ENCODE data around the gene RGS16. TPM values are rescaled to one million over a fixed set of nuclear protein-coding genes. Genes with fewer than 3 reads are reported as not detected.

Gene RGS16
- total and polyA plus RNA-seq, 2 experiments from 2014 or later = 0.11 to 0.41 TPM

DNA sequence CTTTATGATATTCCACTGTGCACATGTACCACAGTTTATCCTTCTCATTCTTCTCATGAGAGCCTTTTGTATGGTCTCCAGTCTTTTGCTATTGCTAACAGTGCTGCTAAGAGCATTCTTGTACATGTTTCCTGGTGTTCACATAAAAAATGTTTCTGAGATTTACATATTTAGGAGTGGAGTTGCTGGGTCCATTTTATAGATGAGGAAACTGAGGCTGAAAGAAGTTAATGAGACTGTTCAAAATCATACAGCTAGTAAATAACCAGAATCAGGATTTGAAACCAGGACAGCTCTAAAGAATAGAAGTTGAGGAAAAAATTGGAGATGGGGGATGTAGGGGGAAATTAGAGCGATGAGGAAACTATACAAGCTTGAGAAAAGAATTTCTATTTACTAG lies 27.8 kb upstream of the RGS16 start:
- no peak for DNase-seq
- no peak overlapping the region for H3K9ac ChIP-seq
- no peak for TF ChIP-seq EZH2 (IDR thresholded peaks at IDR 0.05; ENCODE audit: insufficient read depth, poor library complexity, severe bottlenecking)
- no peak for TF ChIP-seq EZH2phosphoT487 (IDR thresholded peaks at IDR 0.05; ENCODE audit: insufficient read depth, low read depth)
- no peaks in the 10 kb centered on the region for H3K36me3 ChIP-seq (ENCODE audit: low read depth)
- in situ Hi-C loops (cut with MboI) = no loop called here
- no peaks in the 10 kb centered on the region for H3K27me3 ChIP-seq (replicated peaks; ENCODE audit: insufficient read depth)
- H4K20me1 ChIP-seq (ENCODE audit: insufficient read depth) = no peaks in the 10 kb centered on the region
- no peak overlapping the region for H2AFZ ChIP-seq
- no peaks in the 10 kb centered on the region for H3K9me2 ChIP-seq (ENCODE audit: insufficient read depth)
- H3K27ac ChIP-seq = no peak overlapping the region
- H3F3A ChIP-seq (ENCODE audit: insufficient read depth) = no peaks in the 10 kb centered on the region
- no peak overlapping the region for H3K4me2 ChIP-seq (ENCODE audit: unreplicated experiment)
- no peaks in the 10 kb centered on the region for H3K4me1 ChIP-seq (ENCODE audit: insufficient read depth)
- 94 to 97% methylated on average over 1 of the region's 1 CpG for WGBS, 2 experiments (ENCODE audit: low coverage in 1 of 2, low lambda C conversion rate in 2 of 2, missing lambda C conversion rate in 2 of 2)
- no peaks in the 10 kb centered on the region for H3K79me2 ChIP-seq (ENCODE audit: insufficient read depth)
- H3K9me3 ChIP-seq (ENCODE audit: low read depth) = no peaks in the 10 kb centered on the region
- H3K4me3 ChIP-seq = no peak overlapping the region

DNA sequence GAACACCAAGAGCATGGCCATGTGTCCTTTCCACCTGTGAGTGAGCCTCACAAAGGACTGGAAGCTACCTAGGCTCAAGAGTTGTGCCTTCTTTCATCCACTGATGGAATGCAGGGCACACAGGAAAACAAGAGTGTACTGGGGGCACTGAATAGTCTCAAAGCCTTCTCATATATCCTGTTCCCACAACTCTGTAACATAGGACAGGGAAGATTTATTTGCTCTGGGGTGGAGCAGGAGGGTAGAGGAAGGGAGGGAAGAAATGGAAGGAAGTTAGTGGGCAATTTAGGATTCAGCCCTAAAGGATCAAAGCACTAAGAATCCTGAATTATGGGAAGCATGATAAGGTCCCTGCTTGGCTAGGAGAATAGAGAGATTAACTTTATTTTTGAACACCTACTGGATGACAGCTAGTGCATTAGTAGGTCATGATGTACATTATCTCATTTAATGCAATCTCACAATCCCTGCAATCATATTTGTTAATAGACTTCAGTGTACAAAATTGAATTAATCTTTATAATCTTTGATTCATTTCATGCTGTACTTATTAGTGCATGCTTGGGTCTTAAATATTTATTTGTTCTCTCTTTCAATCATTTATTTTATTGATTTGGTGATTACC lies 27.0 kb upstream of the RGS16 start:
- Histone ChIP-seq H3K36me3 (ENCODE audit: low read depth) (no peaks in the 10 kb centered on the region), H3K9ac (no peak overlapping the region)
- no peak for DNase-seq

DNA sequence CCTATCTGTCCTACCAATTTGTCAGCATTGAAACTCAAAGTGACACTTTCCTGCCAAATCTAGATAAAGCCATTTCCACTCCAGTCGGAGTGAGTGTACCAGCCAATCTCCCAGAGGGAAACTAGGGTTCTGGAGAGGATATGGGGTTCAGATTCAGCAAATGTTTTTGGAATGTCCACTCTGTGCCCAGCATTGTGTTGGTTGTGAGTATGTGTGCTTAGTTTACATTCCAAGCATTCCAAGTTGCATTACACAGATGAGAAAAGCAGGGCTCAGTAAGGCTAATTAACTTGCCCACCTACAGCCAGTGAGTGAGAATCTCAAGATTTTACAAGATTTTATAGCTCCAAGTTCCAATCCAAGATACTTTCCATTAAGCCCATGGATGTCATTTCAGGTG lies 26.4 kb upstream of the RGS16 start:
- no peak overlapping the region for H3K27ac ChIP-seq
- in situ Hi-C loops (cut with MboI) = no loop called here
- H4K20me1 ChIP-seq (ENCODE audit: insufficient read depth) = no peaks in the 10 kb centered on the region
- H3K4me2 ChIP-seq (ENCODE audit: unreplicated experiment) = no peak overlapping the region
- no peaks in the 10 kb centered on the region for H3K36me3 ChIP-seq (ENCODE audit: low read depth)
- TF ChIP-seq EZH2 (IDR thresholded peaks at IDR 0.05; ENCODE audit: insufficient read depth, poor library complexity, severe bottlenecking) (no peak), EZH2phosphoT487 (IDR thresholded peaks at IDR 0.05; ENCODE audit: insufficient read depth, low read depth) (no peak)
- H3K9ac ChIP-seq = no peak overlapping the region
- no peaks in the 10 kb centered on the region for H3K27me3 ChIP-seq (replicated peaks; ENCODE audit: insufficient read depth)
- H2AFZ ChIP-seq = no peak overlapping the region
- no peak overlapping the region for H3K4me3 ChIP-seq
- no peak for DNase-seq
- no peaks in the 10 kb centered on the region for H3F3A ChIP-seq (ENCODE audit: insufficient read depth)
- WGBS, 2 experiments (ENCODE audit: low coverage in 1 of 2, low lambda C conversion rate in 2 of 2, missing lambda C conversion rate in 2 of 2) = 84 to 88% methylated on average over 1 of the region's 1 CpG
- H3K79me2 ChIP-seq (ENCODE audit: insufficient read depth) = no peaks in the 10 kb centered on the region
- no peaks in the 10 kb centered on the region for H3K9me3 ChIP-seq (ENCODE audit: low read depth)
- H3K4me1 ChIP-seq (ENCODE audit: insufficient read depth) = peaks cover 7% of the 10 kb centered on the region
- H3K9me2 ChIP-seq (ENCODE audit: insufficient read depth) = no peaks in the 10 kb centered on the region

More for the DNA sequence above, 27.0 kb upstream of the RGS16 start:
- no peaks in the 10 kb centered on the region for H3K27me3 ChIP-seq (replicated peaks; ENCODE audit: insufficient read depth)
- no peak overlapping the region for H3K27ac ChIP-seq
- H4K20me1 ChIP-seq (ENCODE audit: insufficient read depth) = no peaks in the 10 kb centered on the region
- H3K4me2 ChIP-seq (ENCODE audit: unreplicated experiment) = no peak overlapping the region
- H3K9me2 ChIP-seq (ENCODE audit: insufficient read depth) = no peaks in the 10 kb centered on the region
- peaks cover 7% of the 10 kb centered on the region for H3K4me1 ChIP-seq (ENCODE audit: insufficient read depth)
- no peaks in the 10 kb centered on the region for H3F3A ChIP-seq (ENCODE audit: insufficient read depth)
- H2AFZ ChIP-seq = no peak overlapping the region
- no peaks in the 10 kb centered on the region for H3K9me3 ChIP-seq (ENCODE audit: low read depth)
- H3K4me3 ChIP-seq = no peak overlapping the region
- TF ChIP-seq EZH2phosphoT487 (IDR thresholded peaks at IDR 0.05; ENCODE audit: insufficient read depth, low read depth) (no peak), EZH2 (IDR thresholded peaks at IDR 0.05; ENCODE audit: insufficient read depth, poor library complexity, severe bottlenecking) (no peak)
- H3K79me2 ChIP-seq (ENCODE audit: insufficient read depth) = no peaks in the 10 kb centered on the region
- in situ Hi-C loops (cut with MboI) = no loop called here

DNA sequence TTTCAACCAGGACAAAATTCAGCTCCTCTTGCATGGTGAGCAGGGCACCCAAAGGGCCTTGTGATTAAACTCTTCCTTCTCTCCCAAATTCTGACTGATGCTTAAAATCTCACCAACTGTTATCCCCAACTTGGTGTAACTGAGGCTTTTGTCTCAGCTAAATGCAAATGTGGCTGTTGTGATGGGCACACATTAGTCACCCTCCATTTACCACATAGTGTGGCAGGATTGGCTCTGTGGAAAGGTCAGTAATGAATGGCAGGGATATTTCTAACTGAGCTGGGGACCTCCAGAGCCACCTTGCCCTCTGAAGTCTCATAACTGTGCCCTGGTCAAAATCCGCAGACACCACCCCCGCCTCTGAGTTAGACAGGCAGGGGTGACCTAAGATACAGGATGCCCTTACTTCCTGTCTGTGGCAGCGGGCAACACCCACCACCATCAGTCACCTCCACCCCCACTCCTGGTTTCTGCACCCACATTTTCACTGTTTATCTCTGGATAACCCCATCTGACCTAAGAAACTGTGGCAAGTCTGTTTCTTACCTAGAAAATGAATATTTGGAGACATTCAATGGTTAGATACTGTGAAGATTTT lies 25.4 kb upstream of the RGS16 start:
- H3K4me1 ChIP-seq (ENCODE audit: insufficient read depth) = peaks cover 7% of the 10 kb centered on the region
- H2AFZ ChIP-seq = no peak overlapping the region
- WGBS, 2 experiments (ENCODE audit: low coverage in 1 of 2, low lambda C conversion rate in 2 of 2, missing lambda C conversion rate in 2 of 2) = 69 to 83% methylated on average over 3 of the region's 3 CpGs
- H3K36me3 ChIP-seq (ENCODE audit: low read depth) = no peaks in the 10 kb centered on the region
- TF ChIP-seq EZH2phosphoT487 (IDR thresholded peaks at IDR 0.05; ENCODE audit: insufficient read depth, low read depth) (no peak), EZH2 (IDR thresholded peaks at IDR 0.05; ENCODE audit: insufficient read depth, poor library complexity, severe bottlenecking) (no peak)
- no peaks in the 10 kb centered on the region for H3K9me2 ChIP-seq (ENCODE audit: insufficient read depth)
- DNase-seq = no peak
- no peak overlapping the region for H3K27ac ChIP-seq
- in situ Hi-C loops (cut with MboI) = no loop called here
- no peaks in the 10 kb centered on the region for H4K20me1 ChIP-seq (ENCODE audit: insufficient read depth)
- H3K4me2 ChIP-seq (ENCODE audit: unreplicated experiment) = no peak overlapping the region
- H3K9ac ChIP-seq = no peak overlapping the region
- no peaks in the 10 kb centered on the region for H3F3A ChIP-seq (ENCODE audit: insufficient read depth)
- no peak overlapping the region for H3K4me3 ChIP-seq
- H3K9me3 ChIP-seq (ENCODE audit: low read depth) = no peaks in the 10 kb centered on the region
- H3K79me2 ChIP-seq (ENCODE audit: insufficient read depth) = no peaks in the 10 kb centered on the region
- H3K27me3 ChIP-seq (replicated peaks; ENCODE audit: insufficient read depth) = no peaks in the 10 kb centered on the region
